Mesenchymal stem cell (in vitro differentiated cells and primary cell): ENCODE results near the gene CDC7.

Source experiments
- DNase-seq: peaks from one replicate; pipeline ENCODE4 v3.0.0-alpha.2; 2013
- H2AFZ ChIP-seq: one replicate; pipeline ENCODE4 v1.6.1; 2013; ENCODE audit warnings: low read depth, mild to moderate bottlenecking, control low read depth, inconsistent platforms, low read length, moderate library complexity
- H2AK5ac ChIP-seq: 2 replicates; pipeline ENCODE4 v1.6.1; 2013; ENCODE audit warnings: low read length, moderate library complexity, mild to moderate bottlenecking, inconsistent platforms; ENCODE audit not compliant: severe bottlenecking
- H2BK120ac ChIP-seq: one replicate; pipeline ENCODE4 v1.6.1; 2013; ENCODE audit warnings: low read depth, mild to moderate bottlenecking, inconsistent platforms, low read length, moderate library complexity
- H2BK12ac ChIP-seq, 2 experiments: one replicate each; pipeline ENCODE4 v1.6.1; 2013; ENCODE audit warnings: inconsistent platforms in 2 of 2, low read length in 2 of 2, mild to moderate bottlenecking in 2 of 2, moderate library complexity in 2 of 2, control low read depth in 1 of 2
- H2BK15ac ChIP-seq: one replicate; pipeline ENCODE4 v1.6.1; 2013; ENCODE audit warnings: mild to moderate bottlenecking, low read depth, inconsistent platforms; ENCODE audit not compliant: poor library complexity, severe bottlenecking
- H2BK5ac ChIP-seq: 2 replicates; pipeline ENCODE4 v1.6.1; 2013; ENCODE audit warnings: low read depth, mild to moderate bottlenecking, low read length, control low read depth, inconsistent platforms; ENCODE audit not compliant: poor library complexity, severe bottlenecking
- H3K14ac ChIP-seq, 2 experiments: one replicate each; pipeline ENCODE4 v1.6.1; 2013; ENCODE audit warnings: inconsistent platforms in 2 of 2, low read length in 2 of 2, control low read depth in 1 of 2, mild to moderate bottlenecking in 1 of 2, moderate library complexity in 1 of 2
- H3K18ac ChIP-seq, 2 experiments: one replicate each; pipeline ENCODE4 v1.6.1; 2013; ENCODE audit warnings: inconsistent platforms in 2 of 2, low read length in 2 of 2, control low read depth in 1 of 2, low read depth in 1 of 2, mild to moderate bottlenecking in 1 of 2
- H3K23ac ChIP-seq, 2 experiments: one replicate each; pipeline ENCODE4 v1.6.1; 2013; ENCODE audit warnings: inconsistent platforms in 2 of 2, low read length in 2 of 2, mild to moderate bottlenecking in 2 of 2, moderate library complexity in 2 of 2, control low read depth in 1 of 2
- H3K27ac ChIP-seq: 2 replicates; pipeline ENCODE4 v1.5.1; 2013; ENCODE audit warnings: mild to moderate bottlenecking, moderate library complexity, low read length, control low read depth, inconsistent platforms; ENCODE audit not compliant: poor library complexity, severe bottlenecking
- H3K27me3 ChIP-seq, 2 experiments: 2 replicates each; pipeline versions ENCODE4 v1.6.1 to v1.7.0; 2013; ENCODE audit warnings: low read length in 2 of 2, mild to moderate bottlenecking in 2 of 2, moderate library complexity in 2 of 2, control low read depth in 1 of 2, inconsistent platforms in 1 of 2; ENCODE audit not compliant: control insufficient read depth in 1 of 2, insufficient read depth in 1 of 2
- H3K36me3 ChIP-seq, 2 experiments: 2 replicates each; pipeline versions ENCODE4 v1.6.1 to v1.7.0; 2013; ENCODE audit warnings: low read length in 2 of 2, control low read depth in 1 of 2, inconsistent platforms in 1 of 2, low read depth in 1 of 2, mild to moderate bottlenecking in 1 of 2; ENCODE audit not compliant: insufficient read depth in 2 of 2, control insufficient read depth in 1 of 2
- H3K4ac ChIP-seq, 2 experiments: one replicate each; pipeline ENCODE4 v1.6.1; 2013; ENCODE audit warnings: inconsistent platforms in 2 of 2, low read length in 2 of 2, mild to moderate bottlenecking in 2 of 2, moderate library complexity in 2 of 2, control low read depth in 1 of 2, low read depth in 1 of 2
- H3K4me1 ChIP-seq: 2 replicates; pipeline ENCODE4 v1.6.1; 2013; ENCODE audit warnings: low read depth, low read length, control low read depth; ENCODE audit not compliant: control insufficient read depth, insufficient read depth
- H3K4me2 ChIP-seq: 2 replicates; pipeline ENCODE4 v1.6.1; 2013; ENCODE audit warnings: low read length, mild to moderate bottlenecking, inconsistent platforms; ENCODE audit not compliant: poor library complexity, severe bottlenecking
- H3K4me3 ChIP-seq, 2 experiments: 2 replicates each; pipeline versions ENCODE4 v1.5.1 to v1.7.0; 2013; ENCODE audit warnings: low read length in 2 of 2, mild to moderate bottlenecking in 2 of 2, control low read depth in 1 of 2, low read depth in 1 of 2; ENCODE audit not compliant: insufficient read depth in 1 of 2
- H3K79me1 ChIP-seq: replicated peaks from 2 replicates; pipeline ENCODE4 v1.6.1; 2013; ENCODE audit warnings: mild to moderate bottlenecking, control low read depth, low read length, inconsistent platforms; ENCODE audit not compliant: poor library complexity, severe bottlenecking
- H3K9ac ChIP-seq: 2 replicates; pipeline ENCODE4 v1.7.0; 2013; ENCODE audit warnings: mild to moderate bottlenecking, low read length, moderate library complexity
- H3K9me3 ChIP-seq: 2 replicates; pipeline ENCODE4 v1.7.0; 2013; ENCODE audit warnings: mild to moderate bottlenecking, low read length; ENCODE audit not compliant: control insufficient read depth
- H4K8ac ChIP-seq: one replicate; pipeline ENCODE4 v1.6.1; 2013; ENCODE audit warnings: inconsistent platforms, mild to moderate bottlenecking, low read length, moderate library complexity
- H4K91ac ChIP-seq: one replicate; pipeline ENCODE4 v1.6.1; 2013; ENCODE audit warnings: mild to moderate bottlenecking, low read length, inconsistent platforms
- WGBS: methylation state at CpG from one replicate; pipeline ENCODE4 v1.1.7; 2013; ENCODE audit warnings: mixed read lengths; 5-methylcytosine and 5-hydroxymethylcytosine counted together

CDC7 gene

DNA sequence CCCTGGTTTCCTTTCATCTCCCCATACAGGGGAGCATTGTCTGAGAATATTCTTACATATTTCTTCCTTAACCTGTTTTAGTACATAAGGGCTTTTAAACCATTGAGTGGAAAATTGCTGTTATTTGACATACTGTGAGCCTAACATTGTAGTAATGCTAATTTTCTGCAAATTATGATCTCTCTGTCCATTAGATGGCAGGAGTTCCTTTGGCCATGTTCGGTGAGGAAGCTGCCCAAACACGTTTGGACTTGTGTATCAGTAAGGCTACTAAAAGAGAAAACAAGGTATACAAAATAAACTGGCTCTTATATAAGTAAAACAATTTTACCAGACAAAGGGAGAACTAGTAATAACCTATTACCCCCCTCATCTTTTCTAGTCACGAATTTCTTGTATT is 29.2 kb downstream of the CDC7 start:
- H4K91ac ChIP-seq: no peak overlapping the region
- H3K4ac ChIP-seq: no peak overlapping the region
- no peak overlapping the region for H2BK120ac ChIP-seq
- H2BK5ac ChIP-seq: no peak overlapping the region
- no peaks in the 10 kb centered on the region for H3K9me3 ChIP-seq
- peaks cover 0 to 28% of the 10 kb centered on the region in 2 experiments for H3K36me3 ChIP-seq
- no peak overlapping the region for H2BK15ac ChIP-seq
- 86% methylated on average over 1 of the region's 3 CpGs for WGBS
- no peaks in the 10 kb centered on the region for H3K79me1 ChIP-seq
- no peak overlapping the region for H3K27ac ChIP-seq
- H3K14ac ChIP-seq: no peak overlapping the region
- peak; percentile 44 for DNase-seq
- no peak overlapping the region for H3K4me2 ChIP-seq
- H3K18ac ChIP-seq: no peak overlapping the region
- H4K8ac ChIP-seq: no peak overlapping the region
- H2AFZ ChIP-seq: no peak overlapping the region
- H2BK12ac ChIP-seq: no peak overlapping the region
- H3K27me3 ChIP-seq: no peaks in the 10 kb centered on the region
- no peak overlapping the region for H3K4me3 ChIP-seq
- H3K4me1 ChIP-seq: no peaks in the 10 kb centered on the region
- peak overlapping the region; percentile 67 for H3K9ac ChIP-seq
- H3K23ac ChIP-seq: no peak overlapping the region
- H2AK5ac ChIP-seq: no peak overlapping the region

DNA sequence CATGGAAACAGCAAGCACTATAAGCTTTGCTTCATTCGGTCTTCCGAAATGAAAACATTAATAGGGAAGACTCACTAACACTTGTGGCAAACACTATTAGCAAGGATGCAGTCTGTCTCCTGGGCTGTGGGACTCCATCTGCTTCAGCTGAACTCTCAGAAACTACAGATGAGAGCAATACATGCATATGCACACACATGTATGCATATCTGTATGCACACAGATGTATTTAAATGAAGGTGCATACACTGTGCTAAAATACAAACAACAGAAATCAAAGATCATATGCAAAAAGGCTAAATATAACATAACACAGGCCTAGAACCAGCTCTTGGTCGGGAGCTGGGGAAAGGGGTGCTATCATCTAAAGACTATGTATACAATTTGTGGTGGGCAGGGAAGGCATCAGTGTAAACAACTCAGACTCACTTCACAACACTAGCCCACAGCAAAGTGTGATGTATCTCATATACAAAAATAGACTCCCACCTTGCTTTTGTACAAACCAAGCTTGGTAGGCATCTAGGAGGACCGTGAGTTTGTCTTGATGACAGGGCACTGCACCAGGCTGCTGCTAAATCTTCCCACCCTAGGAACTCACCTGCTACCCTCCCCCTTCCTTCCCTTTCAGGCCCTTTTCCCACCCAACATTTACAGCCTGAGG is 32.8 kb downstream of the CDC7 start:
- Histone ChIP-seq H2BK15ac (no peak overlapping the region), H3K23ac (no peak overlapping the region), H3K4me3 (no peak overlapping the region), H2AK5ac (no peak overlapping the region), H2AFZ (no peak overlapping the region), H2BK5ac (no peak overlapping the region), H3K79me1 (no peaks in the 10 kb centered on the region), H4K91ac (no peak overlapping the region), H2BK120ac (no peak overlapping the region), H3K27ac (no peak overlapping the region), H3K4me1 (no peaks in the 10 kb centered on the region), H3K4me2 (no peak overlapping the region), H3K9me3 (no peaks in the 10 kb centered on the region), H4K8ac (no peak overlapping the region), H3K4ac (no peak overlapping the region), H3K27me3 (no peaks in the 10 kb centered on the region), H3K9ac (no peak overlapping the region), H3K36me3 (peaks cover 0 to 36% of the 10 kb centered on the region in 2 experiments), H3K18ac (no peak overlapping the region), H2BK12ac (no peak overlapping the region), H3K14ac (peak overlapping the region in 1 of 2 experiments; percentile 35)
- no peak for DNase-seq
- 93% methylated on average over 4 of the region's 4 CpGs for WGBS

GRCh38 chr1:91535441-91535840 is 34.8 kb downstream of the CDC7 start:
- no peak overlapping the region for H3K9ac ChIP-seq
- H3K4me3 ChIP-seq: no peak overlapping the region
- H2BK15ac ChIP-seq: no peak overlapping the region
- no peaks in the 10 kb centered on the region for H3K79me1 ChIP-seq
- peak overlapping the region; percentile 23 for H3K4me2 ChIP-seq
- WGBS: 98% methylated on average over 34 of the region's 34 CpGs
- H2BK5ac ChIP-seq: no peak overlapping the region
- H3K4ac ChIP-seq: no peak overlapping the region
- H2BK120ac ChIP-seq: no peak overlapping the region
- DNase-seq: no peak
- H3K9me3 ChIP-seq: no peaks in the 10 kb centered on the region
- H4K91ac ChIP-seq: peak overlapping the region; percentile 64
- no peaks in the 10 kb centered on the region for H3K27me3 ChIP-seq
- H2BK12ac ChIP-seq: peak overlapping the region; percentile 2 to 65
- no peaks in the 10 kb centered on the region for H3K4me1 ChIP-seq
- no peak overlapping the region for H2AFZ ChIP-seq
- H3K27ac ChIP-seq: no peak overlapping the region
- H4K8ac ChIP-seq: peak overlapping the region; percentile 9
- H3K14ac ChIP-seq: peak overlapping the region in 1 of 2 experiments; percentile 11
- H3K23ac ChIP-seq: no peak overlapping the region
- peak overlapping the region; percentile 10 for H2AK5ac ChIP-seq
- H3K18ac ChIP-seq: no peak overlapping the region
- peaks cover 0 to 36% of the 10 kb centered on the region in 2 experiments for H3K36me3 ChIP-seq

GRCh38 chr1:91537281-91537986 is 36.8 kb downstream of the CDC7 start:
- Histone ChIP-seq H2BK15ac (no peak overlapping the region), H3K14ac (no peak overlapping the region), H3K4me1 (no peaks in the 10 kb centered on the region), H2AK5ac (no peak overlapping the region), H3K27ac (peak overlapping the region; percentile 13), H2BK5ac (no peak overlapping the region), H3K4me3 (no peak overlapping the region), H3K18ac (no peak overlapping the region), H3K9me3 (no peaks in the 10 kb centered on the region), H2BK120ac (no peak overlapping the region), H3K79me1 (no peaks in the 10 kb centered on the region), H2BK12ac (no peak overlapping the region), H3K4me2 (no peak overlapping the region), H3K23ac (no peak overlapping the region), H4K91ac (no peak overlapping the region), H3K4ac (no peak overlapping the region), H3K27me3 (no peaks in the 10 kb centered on the region), H4K8ac (no peak overlapping the region), H3K36me3 (peaks cover 0 to 28% of the 10 kb centered on the region in 2 experiments), H3K9ac (peak overlapping the region; percentile 50), H2AFZ (no peak overlapping the region)
- peak; percentile 53 for DNase-seq
